Endodermal cell (in vitro differentiated cells): Measurements from ENCODE around the gene LPIN1. TPM values are rescaled to one million over a fixed set of nuclear protein-coding genes. Genes with fewer than 3 reads are reported as not detected.

Experiments used
- DNase-seq: peaks from one replicate; pipeline ENCODE4 v3.0.0-alpha.2; 2017
- H3K27ac ChIP-seq: 2 replicates; pipeline ENCODE4 v1.5.1; 2013; ENCODE audit warnings: mild to moderate bottlenecking, low read depth, low read length, moderate library complexity
- H3K27me3 ChIP-seq: 2 replicates; pipeline ENCODE4 v1.6.1; 2013; ENCODE audit warnings: mild to moderate bottlenecking, low read length, moderate library complexity; ENCODE audit not compliant: insufficient read depth, control insufficient read depth, poor library complexity, severe bottlenecking
- H3K36me3 ChIP-seq: 2 replicates; pipeline ENCODE4 v1.7.0; 2013; ENCODE audit warnings: mild to moderate bottlenecking, low read length, moderate library complexity; ENCODE audit not compliant: control insufficient read depth, insufficient read depth
- H3K4me1 ChIP-seq: one replicate; pipeline ENCODE4 v1.7.0; 2013; ENCODE audit warnings: low read length; ENCODE audit not compliant: control insufficient read depth, insufficient read depth
- H3K4me3 ChIP-seq: 2 replicates; pipeline ENCODE4 v1.5.1; 2013; ENCODE audit warnings: mild to moderate bottlenecking, low read length, moderate library complexity
- H3K9ac ChIP-seq: 2 replicates; pipeline ENCODE4 v1.6.1; 2013; ENCODE audit warnings: mild to moderate bottlenecking, low read length, moderate library complexity; ENCODE audit not compliant: poor library complexity, severe bottlenecking; ENCODE audit errors: extremely low read depth
- H3K9me3 ChIP-seq: 2 replicates; pipeline ENCODE4 v1.6.1; 2013; ENCODE audit warnings: mild to moderate bottlenecking, low read length, moderate library complexity; ENCODE audit not compliant: control insufficient read depth
- H3K27ac Mint-ChIP-seq: 2 replicates; pipeline ENCODE4 v1.8.0; 2020; ENCODE audit warnings: mixed read lengths
- H3K27me3 Mint-ChIP-seq: 2 replicates; pipeline ENCODE4 v1.8.0; 2021; ENCODE audit warnings: mild to moderate bottlenecking, mixed read lengths; ENCODE audit not compliant: insufficient read depth
- H3K36me3 Mint-ChIP-seq: 2 replicates; pipeline ENCODE4 v1.8.0; 2020; ENCODE audit warnings: low read depth, mixed read lengths
- H3K4me1 Mint-ChIP-seq: 2 replicates; pipeline ENCODE4 v1.8.0; 2020; ENCODE audit warnings: mixed read lengths
- H3K4me3 Mint-ChIP-seq: 2 replicates; pipeline ENCODE4 v1.8.0; 2020; ENCODE audit warnings: mild to moderate bottlenecking, moderate library complexity, mixed read lengths
- H3K9me3 Mint-ChIP-seq: 2 replicates; pipeline ENCODE4 v1.8.0; 2020; ENCODE audit warnings: mild to moderate bottlenecking, mixed read lengths
- WGBS, 2 experiments: methylation state at CpG; one replicate each; pipeline versions ENCODE4 v1.1.5 to v1.1.7; 2013; ENCODE audit warnings: missing lambda C conversion rate in 2 of 2, mixed read lengths in 1 of 2; ENCODE audit not compliant: insufficient coverage in 1 of 2, insufficient read length in 1 of 2; 5-methylcytosine and 5-hydroxymethylcytosine counted together
- total RNA-seq, 2 donors: library from RNA; stranded (reverse); fragmentation: NEBNext Ultra II Directional in 1 of 2; extraction: Animal tissue kit (Norgen Biotek cat#: 25700) in 1 of 2; gene quantifications; 2 replicates in 1 of 2; 3 replicates in 1 of 2; pipeline ENCODE4 v1.2.1, GENCODE V29; 2021
- TF ChIP-seq, protein P1 (sequence below): fragments of 200-600 bp; sonication (generic); conservative IDR thresholded peaks from 2 replicates; pipeline ENCODE4 v1.5.0; 2021; ENCODE audit warnings: antibody characterized with exemption, mild to moderate bottlenecking

LPIN1 gene
- total RNA-seq, 2 donors from 2014 or later, result 23.9 to 24.3 TPM

GRCh38 chr2:11865805-11866204 is 119.4 kb downstream of the LPIN1 start:
- no peaks in the 10 kb centered on the region for H3K27me3 Mint-ChIP-seq
- no peaks in the 10 kb centered on the region for H3K36me3 Mint-ChIP-seq
- H3K4me3 ChIP-seq, result no peak overlapping the region
- no peak overlapping the region for H3K27ac Mint-ChIP-seq
- peaks cover 2% of the 10 kb centered on the region for H3K9me3 Mint-ChIP-seq
- TF ChIP-seq, protein P1, sequence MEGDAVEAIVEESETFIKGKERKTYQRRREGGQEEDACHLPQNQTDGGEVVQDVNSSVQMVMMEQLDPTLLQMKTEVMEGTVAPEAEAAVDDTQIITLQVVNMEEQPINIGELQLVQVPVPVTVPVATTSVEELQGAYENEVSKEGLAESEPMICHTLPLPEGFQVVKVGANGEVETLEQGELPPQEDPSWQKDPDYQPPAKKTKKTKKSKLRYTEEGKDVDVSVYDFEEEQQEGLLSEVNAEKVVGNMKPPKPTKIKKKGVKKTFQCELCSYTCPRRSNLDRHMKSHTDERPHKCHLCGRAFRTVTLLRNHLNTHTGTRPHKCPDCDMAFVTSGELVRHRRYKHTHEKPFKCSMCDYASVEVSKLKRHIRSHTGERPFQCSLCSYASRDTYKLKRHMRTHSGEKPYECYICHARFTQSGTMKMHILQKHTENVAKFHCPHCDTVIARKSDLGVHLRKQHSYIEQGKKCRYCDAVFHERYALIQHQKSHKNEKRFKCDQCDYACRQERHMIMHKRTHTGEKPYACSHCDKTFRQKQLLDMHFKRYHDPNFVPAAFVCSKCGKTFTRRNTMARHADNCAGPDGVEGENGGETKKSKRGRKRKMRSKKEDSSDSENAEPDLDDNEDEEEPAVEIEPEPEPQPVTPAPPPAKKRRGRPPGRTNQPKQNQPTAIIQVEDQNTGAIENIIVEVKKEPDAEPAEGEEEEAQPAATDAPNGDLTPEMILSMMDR, result no peak
- no peak overlapping the region for H3K4me3 Mint-ChIP-seq
- H3K4me1 ChIP-seq, result peaks cover 11% of the 10 kb centered on the region
- peaks cover 9% of the 10 kb centered on the region for H3K9me3 ChIP-seq
- 89 to 92% methylated on average over 10 to 13 of the region's 13 CpGs for WGBS, 2 experiments
- no peak for DNase-seq
- no peaks in the 10 kb centered on the region for H3K36me3 ChIP-seq
- no peak overlapping the region for H3K27ac ChIP-seq
- no peak overlapping the region for H3K9ac ChIP-seq
- no peaks in the 10 kb centered on the region for H3K27me3 ChIP-seq
- peaks cover 25% of the 10 kb centered on the region for H3K4me1 Mint-ChIP-seq

- Mint-ChIP-seq H3K27me3 (no peaks in the 10 kb centered on the region), H3K9me3 (no peaks in the 10 kb centered on the region), H3K4me3 (no peak overlapping the region), H3K27ac (no peak overlapping the region), H3K4me1 (peaks cover 26% of the 10 kb centered on the region), H3K36me3 (no peaks in the 10 kb centered on the region)
- no peaks in the 10 kb centered on the region for H3K27me3 ChIP-seq
- peaks cover 9% of the 10 kb centered on the region for H3K9me3 ChIP-seq
- no peak overlapping the region for H3K9ac ChIP-seq
- 88 to 94% methylated on average over 10 to 12 of the region's 12 CpGs for WGBS, 2 experiments
- H3K4me3 ChIP-seq, result no peak overlapping the region
- peak; percentile 7 for DNase-seq
- peaks cover 11% of the 10 kb centered on the region for H3K4me1 ChIP-seq
- TF ChIP-seq, protein P1, result no peak
- H3K36me3 ChIP-seq, result no peaks in the 10 kb centered on the region
- no peak overlapping the region for H3K27ac ChIP-seq
Observed at GRCh38 chr2:11866358-11867335, 120.2 kb downstream of the LPIN1 start.

GRCh38 chr2:11867926-11868325 is 121.5 kb downstream of the LPIN1 start:
- Histone ChIP-seq H3K9me3 (peaks cover 9% of the 10 kb centered on the region), H3K4me1 (peaks cover 11% of the 10 kb centered on the region), H3K9ac (no peak overlapping the region), H3K4me3 (no peak overlapping the region), H3K27me3 (no peaks in the 10 kb centered on the region), H3K36me3 (no peaks in the 10 kb centered on the region), H3K27ac (no peak overlapping the region)
- Mint-ChIP-seq H3K4me1 (peaks cover 26% of the 10 kb centered on the region), H3K27me3 (no peaks in the 10 kb centered on the region), H3K4me3 (no peak overlapping the region), H3K27ac (no peak overlapping the region), H3K36me3 (no peaks in the 10 kb centered on the region), H3K9me3 (no peaks in the 10 kb centered on the region)
- 83 to 100% methylated on average over 1 to 2 of the region's 2 CpGs for WGBS, 2 experiments
- DNase-seq, result peak; percentile 22
- TF ChIP-seq, protein P1, result no peak
